HG02943 (cell line): ENCODE measurements around the gene MIPEP.
"Not testable (repeated sequence)": the region's sequence is repeated elsewhere in the genome, so short reads cannot be mapped to it uniquely, and the experiment has no call there.

ENCODE experiments used
- ATAC-seq: cut with Tn5 transposase; IDR thresholded peaks from one replicate; pipeline ENCODE4 v1.9.1; 2021; ENCODE audit warnings: mild to moderate bottlenecking, low read depth, moderate library complexity; ENCODE audit not compliant: unreplicated experiment

MIPEP gene

GRCh38 chr13:23888658-23889614, at the start of gene MIPEP:
MIPEP (minus strand) TSS chr13:23889400; CDS start chr13:23889320, 80 bp downstream.
- peak; percentile 94 for ATAC-seq

DNA sequence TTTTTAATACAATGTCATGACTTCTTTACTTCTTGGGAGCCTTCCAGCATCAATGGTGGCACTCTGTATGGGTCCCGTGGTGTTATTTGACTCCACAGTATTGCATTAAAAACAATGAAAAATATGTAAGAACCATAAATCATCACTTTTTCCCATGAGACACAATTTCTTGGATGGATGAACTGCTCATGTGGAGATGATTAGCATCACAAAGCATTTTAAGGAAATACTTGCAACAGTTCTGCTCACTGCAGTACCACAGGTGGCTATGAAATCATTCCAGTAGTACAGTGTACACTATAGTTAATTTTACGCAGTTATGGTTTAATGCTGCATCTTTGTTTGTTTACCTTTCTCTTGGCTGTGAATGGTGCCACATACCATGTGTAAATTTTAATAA, 45.3 kb upstream of the MIPEP start:
- no peak for ATAC-seq

- no peak for ATAC-seq
Measured at GRCh38 chr13:23928985-23929384, 39.8 kb upstream of the MIPEP start.

DNA sequence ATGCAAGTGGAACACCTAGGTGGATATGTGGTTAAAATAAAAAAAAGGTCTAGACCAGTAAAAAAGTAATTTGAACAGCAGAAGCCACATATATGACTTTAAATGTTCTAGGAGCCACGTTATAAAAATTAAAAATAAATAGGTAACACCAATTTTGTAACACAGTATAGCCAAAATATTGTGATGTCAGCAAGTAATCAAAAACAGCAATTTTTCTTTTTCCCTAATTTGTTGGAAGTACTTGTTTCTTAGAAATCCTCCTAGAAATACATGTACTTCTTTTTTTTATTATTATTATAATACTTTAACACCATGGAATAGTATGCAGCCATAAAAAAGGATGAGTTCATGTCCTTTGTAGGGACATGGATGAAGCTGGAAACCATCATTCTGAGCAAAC, 33.8 kb upstream of the MIPEP start:
- ATAC-seq, result no peak

DNA sequence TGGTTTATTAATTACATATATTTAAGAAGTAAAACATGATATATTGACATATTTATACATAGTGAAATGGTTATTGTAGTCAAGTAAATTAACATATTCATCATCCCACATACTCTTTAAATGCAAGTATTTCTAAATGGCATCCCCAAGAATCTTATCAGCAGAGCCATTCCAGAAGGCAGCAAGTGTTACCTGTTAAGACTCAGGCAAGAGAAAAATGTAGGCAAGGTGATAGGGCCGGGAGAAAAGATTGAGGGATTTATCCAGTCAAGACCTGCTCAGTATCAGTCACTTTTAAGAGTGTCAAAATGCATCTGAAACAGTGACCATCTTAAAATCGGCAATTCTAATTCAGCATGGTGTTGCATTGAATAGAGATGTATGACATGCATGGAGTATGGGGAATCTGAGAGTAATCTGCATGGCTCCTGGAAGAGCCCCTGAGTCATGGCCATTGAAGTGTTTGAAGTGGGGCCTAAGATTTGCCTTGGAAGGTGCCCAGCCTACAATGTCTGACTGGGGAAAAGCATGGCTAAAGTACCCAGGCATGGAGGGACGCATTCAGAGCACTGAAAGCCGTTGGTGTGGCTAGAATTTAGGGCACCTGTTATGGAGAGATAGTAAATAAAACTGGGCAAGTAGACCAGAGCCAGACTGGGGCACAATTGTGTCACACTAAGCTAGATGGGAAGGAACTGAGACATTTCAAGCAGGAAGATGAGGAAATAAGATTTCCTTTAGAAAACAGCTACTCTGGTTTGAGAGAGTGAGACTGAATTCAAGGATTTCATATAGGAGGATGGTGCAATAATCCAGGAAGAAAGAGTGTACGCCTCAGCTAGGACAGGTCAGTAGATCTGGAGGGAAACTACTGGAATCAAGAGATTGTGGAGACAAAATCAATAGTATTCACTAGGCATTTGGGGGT, 33.1 kb upstream of the MIPEP start:
- no peak for ATAC-seq

GRCh38 chr13:23921451-23921888, 32.3 kb upstream of the MIPEP start:
- no peak for ATAC-seq

- no peak for ATAC-seq
Measured at GRCh38 chr13:23919006-23919405, 29.8 kb upstream of the MIPEP start.

DNA sequence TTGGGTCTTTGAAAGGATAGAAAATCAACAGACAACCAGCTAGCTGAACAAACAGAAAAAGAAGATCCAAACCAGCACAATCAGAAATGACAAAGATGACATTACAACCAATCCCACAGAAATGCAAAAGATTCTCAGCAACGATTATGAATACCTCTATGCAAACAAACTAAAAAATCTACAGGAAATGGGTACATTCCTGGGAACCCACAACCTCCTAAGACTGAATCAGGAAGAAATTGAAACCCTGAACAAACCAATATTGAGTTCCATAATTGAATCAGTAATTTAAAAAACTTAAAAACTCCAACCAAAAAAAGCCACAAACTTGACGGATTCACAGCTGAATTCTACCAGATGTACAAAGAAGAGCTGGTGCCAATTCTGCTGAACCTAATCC, 29.0 kb upstream of the MIPEP start:
- no peak for ATAC-seq

DNA sequence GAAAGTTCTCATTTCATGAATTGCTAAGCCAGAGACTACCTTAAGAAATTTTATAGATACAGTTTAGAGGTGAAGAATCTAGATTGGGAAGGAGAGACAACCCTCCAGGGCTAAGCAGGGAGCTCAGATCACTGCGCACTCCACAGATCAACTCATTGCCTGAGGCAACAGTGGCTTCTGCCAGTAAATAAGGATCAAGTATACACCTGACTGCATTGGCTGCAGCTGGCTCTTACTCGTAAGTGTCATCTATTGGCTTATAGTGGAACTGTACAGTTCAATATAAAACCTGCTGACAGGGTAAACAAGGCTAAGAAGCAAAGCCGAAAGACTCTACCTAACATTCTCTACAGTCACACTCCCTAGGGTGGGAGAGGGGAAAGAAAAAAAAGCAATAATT, 26.1 kb upstream of the MIPEP start:
- no peak for ATAC-seq

- ATAC-seq, result no peak
Measured at GRCh38 chr13:23912469-23912868, 23.3 kb upstream of the MIPEP start.

GRCh38 chr13:23909606-23910005, 20.4 kb upstream of the MIPEP start:
- no peak for ATAC-seq

DNA sequence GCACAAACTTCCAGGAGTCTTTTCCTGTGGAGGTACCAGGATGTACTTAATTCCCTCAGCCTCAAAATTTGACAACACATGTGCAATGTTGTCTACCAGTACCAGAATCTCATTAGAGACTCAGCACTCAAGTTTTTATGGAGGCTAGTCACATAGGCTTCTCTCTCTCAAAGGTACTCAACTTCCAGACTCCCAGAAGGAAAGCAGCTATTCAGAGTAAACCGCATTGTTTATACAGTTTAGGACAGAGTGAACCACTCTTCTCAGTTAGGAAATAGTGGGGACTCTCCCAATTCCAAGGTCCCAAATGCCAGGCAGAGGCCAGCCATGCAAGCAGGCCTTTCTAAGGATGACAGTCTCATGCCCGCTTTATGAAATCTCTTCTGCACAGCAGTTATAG, 16.6 kb upstream of the MIPEP start:
- no peak for ATAC-seq

DNA sequence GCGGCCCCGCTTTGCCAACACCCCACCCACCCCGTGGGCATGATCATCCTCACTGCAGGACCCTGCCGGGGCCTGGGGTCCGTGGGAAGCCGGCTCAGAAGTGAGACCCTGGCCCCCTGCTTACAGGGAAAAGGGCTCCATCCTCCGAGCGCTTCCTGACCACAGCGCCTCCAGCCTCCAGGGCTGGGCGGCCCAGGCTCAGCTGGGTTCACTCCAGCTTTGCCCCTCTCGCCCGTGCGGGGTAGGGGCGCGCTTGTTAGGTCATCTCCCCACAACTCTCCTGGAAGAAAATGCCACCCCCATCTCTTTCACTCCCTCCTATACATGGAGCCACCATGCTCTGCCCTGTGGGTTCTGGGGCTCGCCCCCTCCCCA, 14.7 kb upstream of the MIPEP start:
- no peak for ATAC-seq

DNA sequence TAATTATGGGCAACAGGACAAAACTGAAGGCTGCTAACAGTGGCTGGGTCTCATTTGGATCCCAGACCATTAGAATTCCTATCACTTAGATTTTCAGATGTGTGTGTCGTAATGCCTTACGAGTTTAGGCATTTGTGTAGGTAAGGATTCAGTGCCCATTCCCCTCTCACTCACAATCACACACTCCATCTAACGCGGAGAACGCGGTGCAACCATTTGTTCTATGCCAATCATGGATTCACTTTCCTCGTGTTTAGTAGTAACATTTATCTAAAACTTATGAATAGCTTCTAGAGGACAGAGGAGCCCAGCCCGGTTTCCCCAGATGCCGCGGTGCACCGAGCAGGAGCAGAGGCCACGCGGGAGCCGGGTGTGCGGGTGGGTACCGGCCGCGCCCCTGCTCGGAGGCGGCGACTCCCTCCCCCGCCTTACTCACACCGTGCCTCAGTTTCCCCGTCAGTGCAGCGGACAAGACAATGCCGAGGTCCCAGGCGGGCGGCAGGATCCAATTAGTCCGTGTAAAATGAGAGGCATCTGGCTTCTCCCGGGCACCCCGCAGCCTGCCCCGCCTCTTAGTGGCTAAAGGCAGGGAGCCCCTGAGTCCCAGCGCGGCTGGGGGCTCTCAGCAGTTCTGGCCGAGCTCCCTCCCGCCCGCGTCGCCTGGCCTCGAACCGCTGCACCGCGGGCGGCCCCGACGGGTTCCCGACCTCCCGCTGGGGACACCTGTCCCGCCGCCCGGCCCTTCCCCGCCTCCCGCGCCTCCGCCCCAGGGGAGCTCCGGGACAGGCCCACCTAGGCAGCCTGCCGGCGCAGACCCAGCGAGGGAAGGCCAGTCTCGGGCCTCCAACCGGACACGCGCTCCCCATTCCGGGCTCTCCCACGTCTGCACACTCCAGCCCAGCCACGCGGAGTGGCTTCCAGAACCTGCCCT, 14.0 kb upstream of the MIPEP start:
- no peak for ATAC-seq

GRCh38 chr13:23901365-23901764, 12.2 kb upstream of the MIPEP start:
- no peak for ATAC-seq

- ATAC-seq, result no peak
Measured at GRCh38 chr13:23899555-23899954, 10.4 kb upstream of the MIPEP start.

DNA sequence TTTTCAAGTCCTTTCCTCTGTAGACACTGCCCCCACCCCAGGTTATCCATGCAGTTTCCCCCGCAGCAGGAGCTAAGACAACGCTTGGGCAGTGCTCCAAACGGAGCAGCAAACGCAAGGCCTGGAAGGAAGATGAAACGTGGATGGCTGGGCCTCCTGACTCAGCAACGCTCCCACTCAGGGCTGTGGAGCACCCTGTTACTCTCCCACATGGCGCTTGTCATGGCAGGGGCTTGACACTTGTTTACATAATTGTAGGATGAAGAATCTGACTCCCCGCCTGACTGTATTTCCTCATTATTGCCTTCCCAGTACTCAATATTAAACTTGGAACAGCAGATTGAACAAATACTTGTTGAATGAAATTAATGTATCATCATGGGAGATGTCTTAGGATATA, 8.9 kb upstream of the MIPEP start:
- ATAC-seq, result no peak

- not testable (repeated sequence) for ATAC-seq
Measured at GRCh38 chr13:23897452-23897919, 8.3 kb upstream of the MIPEP start, which contains the start of gene C1QTNF9B. C1QTNF9B (minus strand) TSS chr13:23897502.

DNA sequence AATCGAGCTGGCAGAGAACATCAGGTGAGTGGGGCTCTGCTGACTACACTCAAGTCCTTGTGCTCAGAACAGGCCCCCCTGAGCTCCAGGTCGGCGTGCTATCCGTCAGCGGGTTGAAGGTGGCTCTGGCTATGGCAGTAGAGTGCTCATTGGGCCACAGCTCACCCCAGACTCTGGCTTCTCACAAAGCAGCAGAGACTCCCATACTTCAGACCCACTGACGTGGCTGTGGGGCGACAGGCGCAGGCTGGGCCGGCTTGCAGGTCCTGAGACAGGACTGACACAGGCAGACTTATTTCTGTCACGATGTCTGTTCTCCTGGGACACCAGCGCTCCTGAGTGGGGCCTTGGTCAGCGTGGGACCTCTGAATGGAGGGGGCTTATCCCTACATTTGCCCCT, 5.5 kb upstream of the MIPEP start:
- ATAC-seq, result not testable (repeated sequence)

- not testable (repeated sequence) for ATAC-seq
Measured at GRCh38 chr13:23893791-23894190, 4.6 kb upstream of the MIPEP start.
